Left ventricle myocardium inferior (tissue), 1 donor: ENCODE measurements around the gene FBXO47. TPM values are rescaled to one million over a fixed set of nuclear protein-coding genes. Genes with fewer than 3 reads are reported as not detected.

Experiments
- DNase-seq: peaks from one replicate; pipeline ENCODE4 v3.0.0-alpha.2; 2020
- H3K27ac ChIP-seq: fragments of 200-600 bp; replicated peaks from 2 replicates; pipeline ENCODE4 v1.8.0; 2021
- H3K27me3 ChIP-seq: fragments of 200-600 bp; 2 replicates; pipeline ENCODE4 v1.8.0; 2021; ENCODE audit warnings: low read depth
- H3K36me3 ChIP-seq: fragments of 200-600 bp; 2 replicates; pipeline ENCODE4 v1.8.0; 2021
- H3K4me1 ChIP-seq: fragments of 200-600 bp; 2 replicates; pipeline ENCODE4 v1.8.0; 2021
- H3K4me3 ChIP-seq: fragments of 200-600 bp; 2 replicates; pipeline ENCODE4 v1.8.0; 2021; ENCODE audit warnings: mild to moderate bottlenecking, moderate library complexity
- H3K9me3 ChIP-seq: fragments of 200-600 bp; replicated peaks from 2 replicates; pipeline ENCODE4 v1.8.0; 2021
- intact Hi-C: fragments of 100-400 bp; cut with micrococcal nuclease; formaldehyde crosslinking; loops from one replicate; pipeline ENCODE4 v1.11.0; 2022
- long read RNA-seq: library from polyadenylated mRNA; unstranded; transcript quantifications from one replicate; pipeline ENCODE4 v2.0.0, GENCODE V29; 2021
- total RNA-seq: library from RNA; stranded (reverse); fragmentation: NEBNext Ultra II Directional; extraction: Animal tissue kit (Norgen Biotek cat#: 25700); gene quantifications from one replicate; pipeline ENCODE4 v1.2.1, GENCODE V29; 2021
- TF ChIP-seq, protein P1 (sequence below): fragments of 200-600 bp; IDR thresholded peaks from 2 replicates; pipeline ENCODE4 v1.8.0; 2021; ENCODE audit warnings: antibody characterized with exemption, mild to moderate bottlenecking, borderline replicate concordance
- donor health status: DM: no; HTN: yes; CAD: no; lungs with severe emphysema.

FBXO47 gene, protein sequence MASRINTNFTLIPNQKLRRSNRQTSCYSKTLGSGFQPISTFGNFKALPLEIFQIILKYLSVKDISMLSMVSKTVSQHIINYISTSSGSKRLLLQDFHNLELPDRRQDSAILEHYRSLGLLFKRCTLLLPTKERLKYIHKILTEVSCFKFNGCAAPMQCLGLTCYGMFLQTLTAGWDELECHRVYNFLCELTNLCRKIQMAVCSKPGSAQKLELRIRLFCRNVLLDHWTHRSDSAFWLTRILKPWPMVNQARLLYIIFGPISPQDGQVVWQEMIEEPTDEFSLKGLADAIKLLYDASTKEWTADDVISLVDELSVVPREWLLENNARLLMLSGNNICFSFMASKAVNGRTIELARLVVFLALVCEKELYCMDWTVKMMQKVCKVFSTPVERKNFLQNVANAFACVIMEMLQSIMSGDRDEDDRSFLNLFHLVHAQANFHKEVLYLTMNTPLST
- not detected for total RNA-seq
- long read RNA-seq, result 0 reads

- intact Hi-C loops, result no loop called here
- TF ChIP-seq, protein P1, sequence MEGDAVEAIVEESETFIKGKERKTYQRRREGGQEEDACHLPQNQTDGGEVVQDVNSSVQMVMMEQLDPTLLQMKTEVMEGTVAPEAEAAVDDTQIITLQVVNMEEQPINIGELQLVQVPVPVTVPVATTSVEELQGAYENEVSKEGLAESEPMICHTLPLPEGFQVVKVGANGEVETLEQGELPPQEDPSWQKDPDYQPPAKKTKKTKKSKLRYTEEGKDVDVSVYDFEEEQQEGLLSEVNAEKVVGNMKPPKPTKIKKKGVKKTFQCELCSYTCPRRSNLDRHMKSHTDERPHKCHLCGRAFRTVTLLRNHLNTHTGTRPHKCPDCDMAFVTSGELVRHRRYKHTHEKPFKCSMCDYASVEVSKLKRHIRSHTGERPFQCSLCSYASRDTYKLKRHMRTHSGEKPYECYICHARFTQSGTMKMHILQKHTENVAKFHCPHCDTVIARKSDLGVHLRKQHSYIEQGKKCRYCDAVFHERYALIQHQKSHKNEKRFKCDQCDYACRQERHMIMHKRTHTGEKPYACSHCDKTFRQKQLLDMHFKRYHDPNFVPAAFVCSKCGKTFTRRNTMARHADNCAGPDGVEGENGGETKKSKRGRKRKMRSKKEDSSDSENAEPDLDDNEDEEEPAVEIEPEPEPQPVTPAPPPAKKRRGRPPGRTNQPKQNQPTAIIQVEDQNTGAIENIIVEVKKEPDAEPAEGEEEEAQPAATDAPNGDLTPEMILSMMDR, result peak; percentile 57
- Histone ChIP-seq H3K36me3 (no peaks in the 10 kb centered on the region), H3K27me3 (no peaks in the 10 kb centered on the region), H3K27ac (peak within 1 kb of the TSS; percentile 85), H3K9me3 (no peaks in the 10 kb centered on the region), H3K4me3 (peak within 1 kb of the TSS; percentile 54), H3K4me1 (peaks cover 4% of the 10 kb centered on the region)
- peak; percentile 94 for DNase-seq
These were observed at the start of gene FBXO47 for GRCh38 chr17:38967290-38967738. FBXO47 (minus strand) TSS chr17:38967403; CDS start chr17:38963025, 4,378 bp downstream.

- Histone ChIP-seq H3K36me3 (no peaks in the 10 kb centered on the region), H3K27me3 (no peaks in the 10 kb centered on the region), H3K27ac (no peak overlapping the region), H3K9me3 (peaks cover 11% of the 10 kb centered on the region), H3K4me1 (peaks cover 21% of the 10 kb centered on the region), H3K4me3 (no peak overlapping the region)
- DNase-seq, result no peak
- intact Hi-C loops, result no loop called here
- TF ChIP-seq, protein P1, result no peak
These were observed 49.3 kb upstream of the FBXO47 start for GRCh38 chr17:39016193-39017153.

GRCh38 chr17:39015546-39015935 lies 48.3 kb upstream of the FBXO47 start:
- H3K4me3 ChIP-seq, result no peak overlapping the region
- H3K27ac ChIP-seq, result peak overlapping the region; percentile 69
- intact Hi-C loops, result no loop called here
- TF ChIP-seq, protein P1, result no peak
- peaks cover 11% of the 10 kb centered on the region for H3K9me3 ChIP-seq
- no peak for DNase-seq
- peaks cover 21% of the 10 kb centered on the region for H3K4me1 ChIP-seq
- H3K36me3 ChIP-seq, result no peaks in the 10 kb centered on the region
- H3K27me3 ChIP-seq, result no peaks in the 10 kb centered on the region

DNA sequence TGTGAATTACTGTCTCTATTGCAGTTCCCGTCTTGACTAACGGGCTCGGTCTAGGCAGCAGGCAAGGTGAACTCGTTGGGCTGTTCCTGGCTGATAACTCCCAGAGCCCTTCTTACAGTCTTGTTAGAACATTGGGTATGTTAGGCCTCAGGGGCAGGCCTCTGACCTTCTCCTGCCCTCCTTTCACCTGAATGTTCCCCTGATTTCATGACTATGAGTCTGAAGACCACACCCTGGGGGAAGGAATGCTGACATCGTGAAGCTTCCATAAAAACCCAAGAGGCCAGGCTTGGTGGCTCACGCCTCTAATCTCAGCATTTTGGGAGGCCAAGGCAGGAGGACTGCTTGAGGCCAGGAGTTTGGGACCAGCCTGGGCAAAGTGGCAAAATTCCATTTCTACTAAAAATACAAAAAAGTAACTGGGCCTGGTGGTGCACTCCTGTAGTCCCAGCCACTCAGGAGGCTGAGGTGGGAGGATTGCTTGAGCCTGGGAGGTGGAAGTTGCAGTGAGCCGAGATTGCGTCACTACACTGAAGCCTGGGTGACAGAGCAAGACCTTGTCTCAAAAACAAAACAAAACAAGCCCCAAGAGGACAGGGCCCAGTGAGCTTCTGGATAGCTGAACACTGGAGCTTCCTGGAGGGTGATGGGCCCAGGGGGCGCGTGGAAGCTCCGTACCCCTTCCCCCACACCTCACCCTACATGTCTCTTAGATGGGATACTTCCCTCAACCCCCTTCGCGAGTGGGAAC lies 47.8 kb upstream of the FBXO47 start:
- Histone ChIP-seq H3K27ac (peak overlapping the region; percentile 69), H3K36me3 (no peaks in the 10 kb centered on the region), H3K27me3 (no peaks in the 10 kb centered on the region), H3K9me3 (peaks cover 11% of the 10 kb centered on the region), H3K4me1 (peaks cover 21% of the 10 kb centered on the region), H3K4me3 (no peak overlapping the region)
- no peak for DNase-seq
- TF ChIP-seq, protein P1, result no peak
- intact Hi-C loops, result no loop called here
